NCI-H1417 treated with DMSO at 0.1 percent for 48 hours (cell line): Measurements from ENCODE around the gene CMTM7.
"Not testable (repeated sequence)": the region's sequence is repeated elsewhere in the genome, so short reads cannot be mapped to it uniquely, and the experiment has no call there.

Experiments
- DNase-seq: peaks from one replicate; lab custom pipeline; 2025; lab: John Stamatoyannopoulos, UW

The CMTM7 gene

GRCh38 chr3:32438596-32439344 is 47.1 kb downstream of the CMTM7 start:
- no peak for DNase-seq

DNA sequence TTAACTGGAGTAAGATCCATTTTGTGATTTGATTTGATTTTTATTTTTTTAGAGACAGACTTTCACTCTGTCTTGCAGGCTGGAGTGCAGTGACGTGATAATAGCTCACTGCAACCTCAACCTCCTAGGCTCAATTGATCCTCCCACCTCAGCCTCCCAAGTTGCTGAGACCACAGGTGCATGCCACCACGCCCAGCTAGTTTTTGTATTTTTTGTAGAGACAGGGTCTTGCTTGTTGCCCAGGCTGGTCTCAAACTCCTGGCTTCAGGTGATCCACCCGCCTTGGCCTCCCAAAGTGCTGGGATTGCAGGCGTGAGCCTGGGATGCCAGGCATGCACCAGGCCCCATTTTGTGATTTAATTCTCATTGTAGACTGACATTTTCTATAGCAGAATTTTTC is 47.8 kb downstream of the CMTM7 start:
- not testable (repeated sequence) for DNase-seq

GRCh38 chr3:32440611-32441350 is 49.1 kb downstream of the CMTM7 start:
- no peak for DNase-seq

- DNase-seq: no peak
Observed at GRCh38 chr3:32442766-32443165, 51.1 kb downstream of the CMTM7 start.

DNA sequence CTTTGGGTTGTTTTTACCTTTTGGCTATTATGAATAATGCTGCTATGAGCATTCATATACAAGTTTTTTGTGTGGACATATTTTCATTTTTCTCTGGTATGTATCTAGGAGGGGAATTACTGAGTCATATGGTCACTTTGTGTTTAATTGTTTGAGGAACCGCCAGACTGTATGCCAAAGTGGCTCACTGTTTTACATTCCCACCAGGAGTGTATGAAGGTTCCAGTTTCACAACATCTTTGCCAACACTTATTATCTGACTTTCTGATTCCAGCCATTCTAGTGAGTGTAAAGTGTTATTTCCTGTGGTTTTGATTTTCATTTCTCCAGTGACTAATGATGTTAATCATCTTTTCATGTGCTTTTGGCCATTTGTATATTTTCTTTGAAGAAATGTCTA is 51.8 kb downstream of the CMTM7 start:
- DNase-seq: no peak

GRCh38 chr3:32447865-32448400 is 56.3 kb downstream of the CMTM7 start:
- DNase-seq: no peak

DNA sequence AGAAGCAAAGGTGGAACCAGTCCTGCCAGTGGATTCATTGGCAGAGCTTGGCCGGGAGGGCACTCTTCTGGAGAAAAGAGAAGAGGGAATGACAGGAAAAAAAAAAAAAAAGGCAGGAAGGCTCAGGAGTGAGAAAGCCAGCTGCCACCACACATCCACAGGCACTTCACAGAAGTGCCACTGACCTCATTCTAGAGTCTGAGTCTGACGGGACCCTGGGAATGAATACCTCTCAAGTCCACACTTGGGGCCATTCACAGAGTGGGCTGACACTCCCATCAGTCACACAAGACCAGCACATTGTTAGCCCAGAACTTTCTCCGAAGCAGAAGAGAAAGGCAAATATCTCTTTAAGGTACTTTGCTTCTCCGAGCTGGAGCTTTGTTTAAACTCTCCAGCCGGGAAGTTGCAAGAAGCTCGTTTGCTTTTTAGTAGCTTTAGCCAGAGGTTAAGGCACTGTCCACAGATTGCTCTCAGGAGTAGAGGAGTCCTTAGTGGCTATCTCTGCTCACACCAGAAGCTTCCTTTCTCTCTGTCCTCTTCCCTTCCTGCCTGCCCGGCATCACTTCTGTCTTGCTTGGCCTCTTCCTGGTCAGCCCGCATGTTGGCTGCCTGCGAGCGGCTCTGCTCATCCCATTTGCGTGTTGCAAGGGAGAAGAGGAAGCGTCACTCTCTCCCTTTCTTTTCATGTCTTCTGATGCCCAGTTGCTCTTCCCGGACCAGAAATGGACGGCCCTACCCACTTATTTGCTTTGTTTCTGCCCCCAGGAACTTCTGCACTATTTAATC is 57.2 kb downstream of the CMTM7 start:
- DNase-seq: no peak

- no peak for DNase-seq
Observed at GRCh38 chr3:32449691-32450090, 58.0 kb downstream of the CMTM7 start.

GRCh38 chr3:32450426-32450825 is 58.8 kb downstream of the CMTM7 start:
- DNase-seq: no peak

DNA sequence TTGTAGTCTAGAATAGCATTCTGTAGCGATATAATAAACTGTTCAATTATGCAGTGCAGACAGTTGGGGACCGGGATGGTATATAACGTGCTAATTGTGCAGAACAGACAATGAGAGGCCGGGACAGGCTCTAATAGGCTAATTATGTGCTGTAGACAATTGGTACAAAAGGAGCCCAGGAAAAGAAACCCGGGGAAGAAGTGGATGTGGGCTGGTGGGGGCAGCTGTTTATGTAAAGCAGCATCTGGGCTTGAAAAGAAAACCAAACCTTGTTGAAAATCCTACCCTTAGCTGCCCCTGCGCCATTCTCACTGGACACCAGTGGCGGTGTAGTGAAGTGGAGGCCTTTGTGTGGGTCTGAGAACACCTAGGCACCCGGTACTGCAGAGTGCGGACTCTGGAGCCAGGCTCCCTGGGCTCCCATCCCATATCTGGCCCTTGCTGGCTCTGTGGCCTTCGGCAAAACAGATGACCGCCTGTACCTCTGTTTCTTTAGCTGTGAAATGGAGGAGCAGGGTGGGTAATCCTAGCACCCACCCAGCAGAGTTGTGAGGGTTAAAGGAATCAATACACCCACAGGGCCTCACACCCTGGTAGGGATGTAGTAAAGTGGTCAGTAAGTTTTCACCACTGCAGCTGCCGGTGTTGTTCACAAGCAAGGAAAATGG is 59.5 kb downstream of the CMTM7 start:
- DNase-seq: no peak

GRCh38 chr3:32452009-32452408 is 60.4 kb downstream of the CMTM7 start:
- no peak for DNase-seq

DNA sequence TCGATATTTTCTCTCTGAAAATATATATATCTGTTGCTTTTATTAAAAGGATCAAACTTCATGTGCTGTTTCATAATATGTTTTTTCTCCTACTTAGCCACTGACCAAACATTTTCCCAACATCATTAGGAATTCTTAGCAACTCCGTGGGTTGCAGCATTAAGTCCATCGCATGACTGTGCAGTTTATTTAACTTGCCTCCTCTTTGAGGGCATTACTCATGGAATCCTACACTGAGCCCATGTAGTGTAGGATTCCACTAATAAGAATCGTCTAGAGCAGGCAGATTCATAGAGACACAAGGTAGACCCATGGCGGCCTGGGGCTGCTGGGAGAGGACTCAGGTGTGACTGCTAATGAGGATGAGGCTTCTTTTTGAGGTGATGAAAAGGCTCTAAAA is 61.7 kb downstream of the CMTM7 start:
- no peak for DNase-seq

- no peak for DNase-seq
Observed at GRCh38 chr3:32454111-32454510, 62.5 kb downstream of the CMTM7 start.

- DNase-seq: no peak
Observed at GRCh38 chr3:32454731-32455608, 63.3 kb downstream of the CMTM7 start.

- DNase-seq: no peak
Observed at GRCh38 chr3:32455609-32456428, 64.2 kb downstream of the CMTM7 start.

DNA sequence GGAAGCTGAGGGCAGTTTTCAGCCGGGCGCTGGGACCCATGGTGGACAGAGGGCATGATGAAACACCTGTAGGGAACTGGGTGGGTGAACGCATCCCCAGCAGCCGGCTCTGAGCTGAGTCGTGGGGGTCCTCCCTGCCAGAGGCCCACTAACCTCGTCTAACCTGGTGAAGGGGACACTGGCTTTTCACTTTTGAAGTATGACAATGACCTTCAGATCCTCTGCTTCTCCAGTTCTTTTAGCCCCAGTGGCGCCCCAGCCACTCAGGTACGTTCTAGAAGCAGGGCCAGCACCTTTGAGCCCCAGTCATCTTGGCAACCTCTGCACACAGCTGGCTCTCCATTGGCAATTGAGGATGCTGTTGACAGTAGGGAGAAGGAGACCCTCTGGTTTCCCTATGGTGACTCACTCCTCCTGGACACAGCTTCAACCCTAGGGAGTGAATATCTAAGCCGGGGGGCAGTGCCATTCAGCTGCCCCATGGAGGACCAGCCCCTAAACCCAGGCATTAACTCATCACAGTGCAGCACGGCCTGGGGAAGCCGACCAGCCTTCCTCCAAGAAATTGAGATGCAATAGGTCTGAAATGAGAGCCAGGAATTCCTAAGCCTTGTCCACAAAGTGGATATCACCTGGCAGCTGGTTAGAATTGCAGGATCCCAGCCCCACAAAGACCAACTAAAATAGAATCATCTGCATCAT is 64.9 kb downstream of the CMTM7 start:
- no peak for DNase-seq

DNA sequence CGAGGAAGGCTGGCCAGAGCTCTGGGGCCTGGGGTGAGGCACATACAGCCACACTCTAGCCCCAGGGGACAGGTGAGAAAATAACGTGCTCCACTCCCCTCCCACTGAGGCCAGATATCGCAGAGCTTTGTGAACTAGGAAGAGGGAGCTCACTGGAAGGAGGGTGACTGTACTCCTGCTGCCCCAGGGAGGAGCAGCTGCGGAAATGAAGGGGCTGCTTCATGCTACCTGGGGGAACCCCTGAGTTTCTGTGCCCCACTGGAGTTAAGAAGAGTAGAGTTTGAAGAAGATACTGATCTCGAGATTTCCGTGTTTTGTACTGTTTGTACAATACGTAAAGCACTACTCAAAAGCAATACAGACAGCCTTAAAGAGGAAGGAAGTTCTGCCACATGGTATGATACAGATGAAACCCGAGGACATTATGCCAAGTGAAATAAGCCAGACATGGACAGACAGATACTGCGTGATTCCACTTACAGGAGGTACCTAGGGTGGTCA is 66.4 kb downstream of the CMTM7 start:
- DNase-seq: no peak

- DNase-seq: no peak
Observed at GRCh38 chr3:32459450-32459849, 67.8 kb downstream of the CMTM7 start.

GRCh38 chr3:32460031-32460749 is 68.5 kb downstream of the CMTM7 start:
- DNase-seq: peak; percentile 18
